HS-5 (cell line): Measurements from ENCODE around the gene GGPS1.
"Not testable (repeated sequence)": the region's sequence is repeated elsewhere in the genome, so short reads cannot be mapped to it uniquely, and the experiment has no call there.

Experiments
- DNase-seq: peaks from one replicate; pipeline ENCODE4 v3.0.0-alpha.2; 2012; ENCODE audit warnings: low read depth

GGPS1 gene

GRCh38 chr1:235304549-235305451 is 23.6 kb upstream of the GGPS1 start:
- no peak for DNase-seq

- DNase-seq: no peak
Measured at GRCh38 chr1:235307158-235308124, 20.9 kb upstream of the GGPS1 start.

- not testable (repeated sequence) for DNase-seq
Measured at GRCh38 chr1:235309206-235309605, 19.2 kb upstream of the GGPS1 start.

GRCh38 chr1:235313262-235313661 is 15.1 kb upstream of the GGPS1 start:
- no peak for DNase-seq

- no peak for DNase-seq
Measured at GRCh38 chr1:235313931-235314678, 14.3 kb upstream of the GGPS1 start.

GRCh38 chr1:235315173-235315572 is 13.2 kb upstream of the GGPS1 start:
- no peak for DNase-seq

- no peak for DNase-seq
Measured at GRCh38 chr1:235315735-235316134, 12.6 kb upstream of the GGPS1 start.

GRCh38 chr1:235317168-235317567 is 11.2 kb upstream of the GGPS1 start:
- no peak for DNase-seq

- DNase-seq: no peak
Measured at GRCh38 chr1:235319255-235319654, 9.1 kb upstream of the GGPS1 start.

GRCh38 chr1:235320521-235321179 is 7.7 kb upstream of the GGPS1 start:
- DNase-seq: no peak

- no peak for DNase-seq
Measured at GRCh38 chr1:235324296-235324695, 4.1 kb upstream of the GGPS1 start.

- DNase-seq: no peak
Measured at GRCh38 chr1:235325139-235325538, 3.2 kb upstream of the GGPS1 start.

GRCh38 chr1:235325854-235326253 is 2.5 kb upstream of the GGPS1 start:
- DNase-seq: no peak

GRCh38 chr1:235326719-235327558 is 1.4 kb upstream of the GGPS1 start:
- DNase-seq: no peak

GRCh38 chr1:235327559-235328270 is 655 bp upstream of the GGPS1 start, which contains the start of gene ARID4B:
TSS of gene ARID4B (minus strand) at chr1:235328179. CDS start at chr1:235326919, 1,260 bp downstream.
- no peak for DNase-seq

- DNase-seq: no peak
Measured at GRCh38 chr1:235329139-235329902, 951 bp downstream of the GGPS1 start.

- no peak for DNase-seq
Measured at GRCh38 chr1:235330918-235331285, 2.5 kb downstream of the GGPS1 start.

- DNase-seq: no peak
Measured at GRCh38 chr1:235331401-235331800, 3.0 kb downstream of the GGPS1 start.

GRCh38 chr1:235336903-235337302 is 8.5 kb downstream of the GGPS1 start:
- no peak for DNase-seq
